Fibroblast of upper back skin (primary cell): Measurements from ENCODE around the gene BRD3.

Source experiments
- DNase-seq: peaks from one replicate; pipeline ENCODE4 v3.0.0-alpha.2; 2013

The BRD3 gene

GRCh38 chr9:134010310-134011173, 57.3 kb downstream of the BRD3 start:
- DNase-seq, result no peak

- no peak for DNase-seq
Observed at GRCh38 chr9:134007571-134007970, 60.3 kb downstream of the BRD3 start.

GRCh38 chr9:134007150-134007549, 60.7 kb downstream of the BRD3 start:
- no peak for DNase-seq

GRCh38 chr9:134005381-134005780, 62.4 kb downstream of the BRD3 start:
- DNase-seq, result no peak

GRCh38 chr9:134004881-134005280, 62.9 kb downstream of the BRD3 start:
- DNase-seq, result no peak

- DNase-seq, result no peak
Observed at GRCh38 chr9:134004131-134004873, 63.5 kb downstream of the BRD3 start.

GRCh38 chr9:134003237-134003636, 64.6 kb downstream of the BRD3 start:
- DNase-seq, result no peak

GRCh38 chr9:134002796-134003195, 65.0 kb downstream of the BRD3 start:
- DNase-seq, result no peak

- peak; percentile 51 for DNase-seq
Observed at GRCh38 chr9:133999851-134000265, 68.0 kb downstream of the BRD3 start.

GRCh38 chr9:133998915-133999595, 68.8 kb downstream of the BRD3 start:
- peak; percentile 72 for DNase-seq

GRCh38 chr9:133997584-133997983, 70.2 kb downstream of the BRD3 start:
- no peak for DNase-seq

- DNase-seq, result no peak
Observed at GRCh38 chr9:133996531-133997520, 71.0 kb downstream of the BRD3 start.

GRCh38 chr9:133995012-133995896, 72.6 kb downstream of the BRD3 start:
- DNase-seq, result no peak

GRCh38 chr9:133994353-133995011, 73.3 kb downstream of the BRD3 start:
- peak; percentile 58 for DNase-seq

- no peak for DNase-seq
Observed at GRCh38 chr9:133993635-133994253, 74.1 kb downstream of the BRD3 start.

- peak; percentile 90 for DNase-seq
Observed at GRCh38 chr9:133992780-133993634, 74.8 kb downstream of the BRD3 start.

- DNase-seq, result peak; percentile 68
Observed at GRCh38 chr9:133991964-133992779, 75.7 kb downstream of the BRD3 start, which contains the start of gene VAV2. Gene VAV2, minus strand, starts transcription at chr9:133992324. Its CDS starts 46 bp downstream, at chr9:133992278.
